ENCODE measurements around the gene TM9SF1.

The TM9SF1 gene

DNA sequence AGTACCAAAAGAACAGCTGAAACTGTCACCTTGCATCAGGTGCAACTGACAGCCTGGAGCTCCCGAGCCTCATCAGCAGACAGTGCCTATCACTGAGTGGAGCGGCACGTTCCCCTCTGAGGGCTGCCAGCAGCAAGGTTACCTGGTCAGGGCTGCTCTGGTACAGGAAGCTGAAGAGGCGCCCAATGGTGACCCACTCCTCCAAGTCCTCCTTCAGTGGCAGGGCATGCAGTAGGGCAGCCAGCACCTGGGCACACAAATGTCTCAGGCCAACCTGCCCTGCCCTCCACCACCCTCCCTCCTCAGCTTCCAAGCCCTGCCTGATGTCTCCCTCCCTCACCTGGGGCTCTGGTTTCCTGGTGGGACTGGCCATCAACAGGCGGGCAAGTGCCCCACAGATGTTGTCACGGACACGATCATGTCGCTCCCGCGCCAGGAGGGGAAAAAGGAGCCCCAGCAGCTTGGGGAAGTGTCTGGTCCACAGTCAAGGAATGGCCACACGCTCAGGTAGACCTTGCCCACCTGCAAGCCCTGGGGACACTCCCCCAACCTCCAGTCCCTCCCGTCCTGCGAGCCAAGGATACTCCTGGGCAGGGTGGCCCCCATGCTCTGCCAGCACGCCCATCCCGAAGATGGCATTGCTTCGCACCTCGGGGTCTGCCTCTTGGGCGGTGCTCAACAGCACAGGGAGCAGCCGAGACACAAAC lies 13.7 kb downstream of the TM9SF1 start:
- Mint-ChIP-seq H3K36me3 (ENCODE audit: low read depth) (peaks cover 39% of the 10 kb centered on the region), H3K4me3 (no peak overlapping the region), H3K9me3 (no peaks in the 10 kb centered on the region), H3K27ac (no peak overlapping the region), H3K27me3 (no peaks in the 10 kb centered on the region), H3K4me1 (no peaks in the 10 kb centered on the region)
- ATAC-seq (no peak), DNase-seq (no peak)

GRCh38 chr14:24179961-24180796 lies 15.1 kb downstream of the TM9SF1 start:
- Mint-ChIP-seq H3K36me3 (ENCODE audit: low read depth) (peaks cover 29% of the 10 kb centered on the region), H3K4me1 (no peaks in the 10 kb centered on the region), H3K27me3 (no peaks in the 10 kb centered on the region), H3K4me3 (no peak overlapping the region), H3K9me3 (no peaks in the 10 kb centered on the region), H3K27ac (peak overlapping the region; percentile 47)
- DNase-seq = no peak
- ATAC-seq = no peak

GRCh38 chr14:24179294-24179960 lies 15.8 kb downstream of the TM9SF1 start:
- ATAC-seq = no peak
- peaks cover 27% of the 10 kb centered on the region for H3K36me3 Mint-ChIP-seq (ENCODE audit: low read depth)
- DNase-seq = no peak
- H3K4me3 Mint-ChIP-seq = no peak overlapping the region
- H3K4me1 Mint-ChIP-seq = no peaks in the 10 kb centered on the region
- peak overlapping the region; percentile 47 for H3K27ac Mint-ChIP-seq
- no peaks in the 10 kb centered on the region for H3K27me3 Mint-ChIP-seq
- H3K9me3 Mint-ChIP-seq = no peaks in the 10 kb centered on the region

DNA sequence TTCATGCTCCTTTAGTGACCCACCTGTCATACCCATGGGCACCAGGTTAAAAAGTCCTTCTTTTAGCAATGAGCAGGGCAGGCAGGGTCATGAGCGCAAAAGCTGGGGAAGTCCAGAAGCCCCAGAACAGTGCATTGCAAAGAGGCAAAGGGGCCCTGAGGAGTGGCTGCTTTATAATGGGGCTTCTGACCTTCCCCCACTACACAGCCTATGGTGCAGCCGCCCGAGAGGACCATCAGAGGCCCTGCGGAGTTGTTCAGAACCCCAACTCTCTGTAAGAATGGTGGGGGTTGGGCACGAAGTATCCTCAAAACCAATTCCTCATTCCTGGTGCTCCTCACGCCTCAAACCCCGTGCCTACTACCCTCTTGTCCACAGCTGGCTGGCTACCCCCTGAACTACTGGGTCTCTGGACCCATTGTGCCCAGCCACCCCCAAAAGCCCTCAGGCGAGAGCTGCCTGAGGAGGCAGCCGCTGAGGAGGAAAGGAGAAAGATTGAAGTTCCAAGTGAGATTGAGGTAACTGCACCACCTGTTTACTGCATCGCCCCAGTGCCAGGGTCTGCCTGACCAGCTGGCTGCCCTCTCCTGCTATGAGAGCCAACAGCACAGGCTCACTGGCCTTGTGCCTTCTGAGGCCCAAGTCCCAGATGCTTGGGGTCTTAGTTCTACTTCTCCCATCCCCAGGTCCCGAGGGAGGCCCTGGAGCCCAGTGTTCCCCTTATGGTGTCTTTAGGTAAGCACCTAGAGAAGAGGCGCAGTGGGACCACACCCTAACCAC lies 16.7 kb downstream of the TM9SF1 start:
- H3K36me3 Mint-ChIP-seq (ENCODE audit: low read depth) = peaks cover 26% of the 10 kb centered on the region
- no peak for ATAC-seq
- H3K27ac Mint-ChIP-seq = peak overlapping the region; percentile 22

DNA sequence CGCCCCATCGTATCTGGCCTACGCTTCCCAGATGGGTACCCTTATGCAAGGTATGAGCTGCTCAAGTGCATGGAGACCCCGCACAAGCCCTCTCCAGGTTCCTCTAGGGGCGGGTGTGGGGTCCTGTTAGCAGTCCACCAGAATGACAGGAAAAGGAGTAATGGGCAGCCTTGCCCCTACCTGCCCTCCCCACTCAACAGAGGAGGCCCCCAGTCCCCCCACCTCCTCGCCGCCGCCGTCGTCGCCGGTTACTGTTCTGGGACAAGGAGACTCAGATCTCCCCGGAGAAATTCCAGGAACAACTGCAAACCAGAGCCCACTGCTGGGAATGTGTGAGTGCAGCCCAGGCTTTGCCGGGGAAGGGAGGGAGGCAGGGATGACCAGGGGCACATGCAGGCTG lies 17.4 kb downstream of the TM9SF1 start:
- Mint-ChIP-seq H3K36me3 (ENCODE audit: low read depth) (peaks cover 23% of the 10 kb centered on the region), H3K4me1 (peaks cover 3% of the 10 kb centered on the region), H3K27ac (no peak overlapping the region), H3K27me3 (no peaks in the 10 kb centered on the region), H3K4me3 (no peak overlapping the region), H3K9me3 (no peaks in the 10 kb centered on the region)
- ATAC-seq (no peak), DNase-seq (no peak)

More for the DNA sequence above, 16.7 kb downstream of the TM9SF1 start:
- Mint-ChIP-seq H3K9me3 (no peaks in the 10 kb centered on the region), H3K4me3 (no peak overlapping the region), H3K4me1 (no peaks in the 10 kb centered on the region), H3K27me3 (no peaks in the 10 kb centered on the region)
- DNase-seq = no peak

- Mint-ChIP-seq H3K27ac (no peak overlapping the region), H3K36me3 (ENCODE audit: low read depth) (peaks cover 19% of the 10 kb centered on the region)
- no peak for ATAC-seq
These were observed 18.0 kb downstream of the TM9SF1 start for GRCh38 chr14:24177041-24177825.

GRCh38 chr14:24176599-24176998 lies 18.6 kb downstream of the TM9SF1 start:
- H3K27me3 Mint-ChIP-seq = no peaks in the 10 kb centered on the region
- no peaks in the 10 kb centered on the region for H3K9me3 Mint-ChIP-seq
- H3K4me1 Mint-ChIP-seq = peaks cover 9% of the 10 kb centered on the region
- DNase-seq = no peak
- no peak overlapping the region for H3K27ac Mint-ChIP-seq
- H3K4me3 Mint-ChIP-seq = no peak overlapping the region
- H3K36me3 Mint-ChIP-seq (ENCODE audit: low read depth) = peaks cover 14% of the 10 kb centered on the region
- ATAC-seq = no peak

More at GRCh38 chr14:24177041-24177825, 18.0 kb downstream of the TM9SF1 start:
- no peaks in the 10 kb centered on the region for H3K9me3 Mint-ChIP-seq
- DNase-seq = no peak
- H3K27me3 Mint-ChIP-seq = no peaks in the 10 kb centered on the region
- peaks cover 6% of the 10 kb centered on the region for H3K4me1 Mint-ChIP-seq
- no peak overlapping the region for H3K4me3 Mint-ChIP-seq

GRCh38 chr14:24172871-24173281 lies 22.4 kb downstream of the TM9SF1 start:
- Mint-ChIP-seq H3K27me3 (no peaks in the 10 kb centered on the region), H3K9me3 (no peaks in the 10 kb centered on the region), H3K4me1 (peaks cover 21% of the 10 kb centered on the region), H3K36me3 (ENCODE audit: low read depth) (peaks cover 16% of the 10 kb centered on the region), H3K27ac (no peak overlapping the region), H3K4me3 (peak overlapping the region; percentile 75)
- DNase-seq (no peak), ATAC-seq (no peak)

DNA sequence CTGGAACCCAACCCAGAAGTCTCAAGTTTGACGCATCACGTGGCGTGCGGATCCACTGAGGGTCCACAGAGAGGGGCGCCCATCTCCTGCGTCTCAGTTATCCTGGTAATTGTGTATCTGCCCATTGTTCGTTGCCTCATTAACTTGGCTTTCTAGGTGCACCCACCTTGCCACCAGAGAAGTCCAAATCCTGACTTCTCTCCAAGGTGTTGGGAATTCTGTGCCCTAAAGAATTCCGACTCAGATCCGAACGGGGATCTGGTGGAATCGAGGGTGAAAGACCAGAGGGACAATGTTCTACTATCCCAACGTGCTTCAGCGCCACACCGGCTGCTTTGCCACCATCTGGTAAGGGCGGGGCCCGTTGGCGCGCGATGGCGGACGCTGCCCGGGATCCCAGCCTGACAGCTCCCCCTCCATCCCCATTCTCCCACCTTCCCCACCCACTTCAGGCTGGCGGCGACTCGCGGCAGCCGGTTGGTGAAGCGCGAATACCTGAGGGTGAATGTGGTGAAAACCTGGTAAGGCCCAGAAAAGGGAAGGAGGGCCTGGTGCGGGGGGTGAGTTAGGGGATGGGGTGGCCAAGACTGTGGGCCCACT lies 22.9 kb downstream of the TM9SF1 start:
- ATAC-seq (no peak), DNase-seq (no peak)
- Mint-ChIP-seq H3K4me3 (peak overlapping the region; percentile 75), H3K27ac (peak overlapping the region; percentile 14), H3K27me3 (no peaks in the 10 kb centered on the region), H3K9me3 (no peaks in the 10 kb centered on the region), H3K36me3 (ENCODE audit: low read depth) (peaks cover 18% of the 10 kb centered on the region), H3K4me1 (peaks cover 22% of the 10 kb centered on the region)

GRCh38 chr14:24171422-24172260 lies 23.6 kb downstream of the TM9SF1 start, which contains the start of gene REC8:
Gene REC8 (plus strand): TSS chr14:24172080. CDS start chr14:24172553, 473 bp downstream.
- no peaks in the 10 kb centered on the region for H3K9me3 Mint-ChIP-seq
- ATAC-seq = peak; percentile 83
- no peaks in the 10 kb centered on the region for H3K27me3 Mint-ChIP-seq
- peak; percentile 78 for DNase-seq
- peak within 1 kb of the TSS; percentile 22 for H3K27ac Mint-ChIP-seq
- peaks cover 24% of the 10 kb centered on the region for H3K4me1 Mint-ChIP-seq
- H3K4me3 Mint-ChIP-seq = peak within 1 kb of the TSS; percentile 77
- H3K36me3 Mint-ChIP-seq (ENCODE audit: low read depth) = peaks cover 21% of the 10 kb centered on the region

GRCh38 chr14:24167469-24168114 lies 27.6 kb downstream of the TM9SF1 start:
- H3K27me3 Mint-ChIP-seq = no peaks in the 10 kb centered on the region
- peaks cover 50% of the 10 kb centered on the region for H3K36me3 Mint-ChIP-seq (ENCODE audit: low read depth)
- no peak for ATAC-seq
- peak overlapping the region; percentile 28 for H3K27ac Mint-ChIP-seq
- H3K9me3 Mint-ChIP-seq = no peaks in the 10 kb centered on the region
- no peak for DNase-seq
- H3K4me3 Mint-ChIP-seq = no peak overlapping the region
- peaks cover 42% of the 10 kb centered on the region for H3K4me1 Mint-ChIP-seq

GRCh38 chr14:24165785-24166184 lies 29.5 kb downstream of the TM9SF1 start:
- peaks cover 2% of the 10 kb centered on the region for H3K27me3 Mint-ChIP-seq
- no peaks in the 10 kb centered on the region for H3K9me3 Mint-ChIP-seq
- no peak for ATAC-seq
- peaks cover 45% of the 10 kb centered on the region for H3K4me1 Mint-ChIP-seq
- peak overlapping the region; percentile 58 for H3K27ac Mint-ChIP-seq
- H3K36me3 Mint-ChIP-seq (ENCODE audit: low read depth) = peaks cover 64% of the 10 kb centered on the region
- no peak for DNase-seq
- no peak overlapping the region for H3K4me3 Mint-ChIP-seq

Data from activated naive CD8-positive, alpha-beta T cell treated with anti-CD3 and anti-CD28 coated beads, Interleukin-2, amount 50 U/mL, for 24 hours (primary cell).